HPDE6-E6E7 (cell line): ENCODE measurements around the gene ABHD17B.
A peak's percentile ranks its signal among the peaks of the same experiment; 100 is the strongest.
"Not testable (repeated sequence)": the region's sequence is repeated elsewhere in the genome, so short reads cannot be mapped to it uniquely, and the experiment has no call there.

Experiments
- DNase-seq: peaks from one replicate; pipeline ENCODE4 v3.0.0; 2011; ENCODE audit warnings: missing footprints; ENCODE audit errors: extremely low spot score

The ABHD17B gene

DNA sequence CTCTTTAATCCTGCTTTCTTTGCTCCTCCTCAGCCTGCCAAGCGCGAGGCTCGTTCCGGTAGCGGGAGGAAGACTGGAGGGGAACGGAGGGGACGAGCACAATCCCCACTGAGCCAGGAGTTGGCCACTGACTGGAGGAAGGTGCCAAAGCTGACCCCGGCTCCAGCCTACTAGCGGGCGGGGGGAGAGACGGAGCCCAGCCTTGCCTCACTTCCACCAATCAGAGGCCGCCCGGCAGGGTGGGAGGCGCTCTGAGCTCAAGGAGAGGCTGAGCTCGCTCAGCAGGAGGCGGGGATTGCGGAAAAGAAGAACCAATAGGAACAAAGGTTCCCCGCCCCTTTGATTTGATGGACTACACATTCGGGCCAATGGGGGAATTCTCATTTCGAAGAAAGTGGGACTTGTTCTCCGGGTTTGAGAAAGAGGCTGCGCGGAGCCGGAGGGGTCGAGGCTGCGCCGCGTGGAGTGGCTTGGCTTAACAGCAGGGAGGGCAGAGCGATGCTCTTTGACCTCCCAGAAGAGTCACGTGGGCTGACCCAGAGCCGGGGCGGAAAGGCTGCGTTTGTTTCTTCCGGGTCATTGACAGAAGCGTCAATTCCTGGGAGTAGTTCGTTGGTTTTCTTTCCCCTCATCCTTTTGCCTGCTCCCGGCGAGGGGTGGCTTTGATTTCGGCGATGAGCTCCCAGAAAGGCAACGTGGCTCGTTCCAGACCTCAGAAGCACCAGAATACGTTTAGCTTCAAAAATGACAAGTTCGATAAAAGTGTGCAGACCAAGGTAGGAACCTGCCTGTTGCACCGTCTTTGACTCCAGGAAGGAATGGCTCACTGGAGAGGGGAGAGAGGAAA is at the start of gene ABHD17B, which contains the start of gene C9orf85:
Gene ABHD17B (minus strand): TSS at position 133 of the 847 bp plus-strand sequence. CDS start 36,113 bp downstream, outside the sequence.
Gene C9orf85 (plus strand): TSS at position 579 of the 847 bp plus-strand sequence. CDS start 96 bp downstream, at position 675.
- peak; percentile 95 for DNase-seq

DNA sequence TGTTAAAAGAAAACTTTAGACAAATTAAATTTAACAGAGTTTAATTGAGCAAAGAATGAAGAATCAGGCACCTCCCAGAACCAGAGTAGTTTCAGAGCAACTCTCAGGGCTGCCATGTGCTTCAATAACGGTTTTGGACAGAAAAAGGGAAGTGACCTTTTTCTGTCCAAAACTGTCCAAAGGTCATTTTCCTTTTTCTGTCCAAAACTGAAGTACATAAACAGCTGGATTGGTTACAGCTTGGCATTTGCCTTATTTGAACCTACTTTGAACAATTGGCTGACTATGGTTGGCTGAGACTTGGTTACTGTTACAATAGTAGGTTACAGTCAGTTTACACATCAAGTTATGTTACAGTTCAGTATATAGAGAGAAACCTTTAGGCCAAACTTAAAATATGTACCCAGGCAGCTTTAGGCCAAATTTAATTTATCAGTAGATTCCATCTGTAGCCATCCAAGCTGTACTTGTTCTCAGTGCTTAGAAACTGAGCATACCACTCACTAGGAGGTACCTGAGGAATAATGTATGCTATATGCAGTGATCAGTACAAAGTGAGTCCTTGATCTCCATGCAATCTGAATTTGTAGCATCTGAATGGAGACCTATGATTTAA is 44.4 kb upstream of the ABHD17B start:
- DNase-seq, result no peak

DNA sequence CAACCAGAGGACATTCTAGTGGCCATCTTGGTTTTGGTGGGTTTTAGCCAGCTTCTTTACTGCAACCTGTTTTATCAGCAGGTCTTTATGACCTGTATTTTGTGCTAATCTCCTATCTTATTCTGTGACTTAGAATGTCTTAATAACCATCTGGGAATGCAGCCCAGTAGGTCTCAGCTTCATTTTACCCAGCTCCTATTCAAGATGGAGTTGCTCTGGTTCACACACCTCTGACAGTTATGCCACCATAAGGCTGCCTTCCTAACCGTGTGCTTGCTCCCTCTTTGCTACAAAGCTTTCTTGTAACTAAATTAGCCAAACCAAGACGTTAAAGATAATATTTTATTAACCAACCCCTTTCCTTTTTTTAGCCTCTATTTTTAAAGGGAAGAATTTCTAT is 43.7 kb upstream of the ABHD17B start:
- not testable (repeated sequence) for DNase-seq

DNA sequence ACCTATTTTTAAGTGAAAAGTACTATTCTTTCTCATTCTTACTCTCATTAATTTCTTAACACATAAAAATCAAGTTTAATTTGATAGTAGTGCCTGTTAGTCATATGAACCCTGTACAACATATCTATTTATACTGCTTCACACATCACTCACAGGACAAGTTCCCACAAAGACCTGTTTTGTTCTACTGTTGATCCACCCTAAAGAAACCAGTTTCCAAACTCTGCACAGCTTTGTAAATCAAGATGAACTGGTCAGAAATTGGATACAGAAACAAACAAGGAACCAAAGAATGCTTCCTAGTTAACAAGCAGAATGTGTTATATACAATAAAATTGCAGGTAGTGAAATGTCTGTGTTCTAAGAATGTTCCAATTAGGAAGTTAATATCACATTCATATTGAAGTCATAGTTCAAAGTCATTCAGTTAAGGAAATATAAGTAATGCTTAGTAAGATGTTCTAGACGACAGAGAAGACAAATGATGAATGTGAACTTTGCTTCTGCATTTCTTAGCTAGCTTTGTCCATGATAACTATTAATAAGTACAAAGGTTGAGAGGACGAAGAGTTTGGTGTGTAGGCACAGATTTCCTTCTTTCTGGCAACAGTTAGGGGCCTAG is 33.9 kb upstream of the ABHD17B start:
- DNase-seq, result peak; percentile 68

DNA sequence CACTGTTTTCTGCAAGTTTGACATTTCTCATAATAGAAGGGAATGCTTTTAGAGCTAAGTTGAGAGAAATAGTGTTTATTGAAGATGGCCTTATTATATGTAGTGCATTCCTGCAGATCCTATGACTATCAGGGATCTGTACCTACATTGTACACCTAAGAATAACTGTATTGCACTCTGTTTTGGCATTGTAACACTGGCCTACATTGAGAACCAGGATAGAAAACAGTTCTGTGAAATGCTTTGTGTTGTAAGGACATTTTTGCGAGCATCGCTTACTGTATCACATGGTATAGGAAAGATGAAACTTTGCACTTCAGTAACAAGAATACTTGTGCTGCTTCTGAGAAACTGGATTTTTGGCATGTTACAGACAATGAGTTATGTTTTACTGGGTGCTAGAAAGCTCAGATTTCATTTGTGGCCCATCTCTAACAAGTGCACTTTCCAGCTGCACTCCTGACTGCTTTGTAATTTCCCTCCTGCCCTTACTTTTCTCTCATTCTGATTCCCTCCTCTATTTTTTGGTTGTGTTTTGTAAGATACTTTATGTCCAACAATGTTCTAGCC is 31.1 kb upstream of the ABHD17B start:
- DNase-seq, result no peak

DNA sequence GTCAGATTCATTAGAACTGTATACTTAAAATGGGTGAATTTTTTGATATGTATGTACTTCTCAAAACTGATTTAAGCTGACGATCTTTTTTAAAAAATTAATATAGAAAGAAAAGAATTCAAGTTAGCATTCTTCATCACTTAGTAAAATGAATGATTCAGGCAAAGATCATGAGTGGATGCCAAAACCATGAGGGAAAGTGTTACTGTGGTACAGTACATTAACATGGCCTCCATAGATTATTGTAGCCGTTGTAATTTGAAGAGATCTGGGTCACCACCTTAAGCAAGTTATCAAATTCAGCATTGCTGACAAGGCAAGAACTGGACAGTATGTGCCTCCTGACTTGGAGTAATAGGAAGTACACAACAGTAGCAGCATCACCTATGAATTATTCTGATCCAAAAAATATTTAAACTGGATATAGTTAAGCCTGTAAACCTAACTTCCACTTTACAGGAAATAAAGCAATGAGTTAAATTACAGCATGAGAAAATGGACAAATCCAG is 30.1 kb upstream of the ABHD17B start:
- DNase-seq, result no peak

DNA sequence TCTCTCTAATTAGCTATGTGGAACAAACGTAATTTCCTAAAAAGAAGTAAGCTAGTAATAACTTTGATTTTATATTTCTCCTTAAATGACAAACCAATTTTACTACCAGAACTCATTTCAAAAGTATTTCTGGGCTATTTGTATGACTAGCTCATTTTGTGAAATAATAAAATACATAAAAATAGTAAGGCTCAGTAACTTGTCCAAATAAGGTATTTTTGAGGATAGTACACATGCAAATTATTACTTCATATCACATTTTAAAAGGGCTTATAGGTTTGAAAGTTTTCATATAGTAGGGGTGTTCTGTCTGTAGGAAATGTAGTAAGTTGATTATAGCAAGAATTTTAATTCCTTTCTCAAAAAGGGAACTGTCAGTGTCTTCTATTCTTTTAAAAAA is 26.9 kb upstream of the ABHD17B start:
- DNase-seq, result no peak

DNA sequence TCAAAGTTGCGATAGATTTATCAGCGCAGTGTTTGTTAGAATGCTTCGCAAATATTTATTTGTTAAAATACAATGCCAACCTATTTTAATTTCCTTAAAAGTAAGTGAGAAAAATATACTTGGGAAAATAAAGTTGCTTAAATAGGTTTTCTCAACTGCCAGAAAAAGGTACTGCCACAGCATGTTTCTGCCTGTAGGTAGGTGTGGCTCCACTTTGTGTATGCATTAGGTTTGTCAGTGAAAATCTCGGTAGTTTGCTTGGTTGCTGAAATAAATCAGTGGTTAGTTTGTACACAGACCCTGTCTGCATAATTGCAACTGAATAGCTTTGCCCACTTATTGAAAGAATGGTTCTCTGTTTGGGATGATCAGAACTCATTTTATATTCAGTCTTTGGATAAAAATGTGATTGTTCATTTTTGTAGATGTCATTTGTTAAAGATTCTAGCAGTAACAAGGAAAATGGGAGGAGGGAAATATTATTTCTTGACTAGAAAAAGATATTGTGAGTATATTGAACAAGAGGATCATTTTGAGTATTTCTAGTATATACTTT is 26.2 kb upstream of the ABHD17B start:
- DNase-seq, result no peak

DNA sequence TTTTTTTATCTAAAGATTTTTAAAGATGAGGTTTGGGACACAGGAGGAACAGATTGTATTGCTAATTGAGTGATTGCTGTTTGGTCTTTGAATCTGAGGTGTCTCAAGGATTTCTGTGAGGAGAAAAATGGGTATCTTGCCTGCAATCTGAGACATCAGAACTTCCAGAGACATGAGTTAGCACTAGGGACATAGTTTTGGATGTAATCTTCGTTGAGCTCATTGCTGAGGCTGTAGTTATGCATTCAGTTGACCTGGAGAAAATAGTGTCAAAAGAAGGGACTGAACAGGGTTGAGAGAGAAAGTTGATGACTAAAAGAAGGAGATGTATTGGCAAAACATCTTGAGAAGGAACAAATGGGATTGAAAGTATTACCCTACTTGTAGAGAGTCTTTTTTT is 25.1 kb upstream of the ABHD17B start:
- DNase-seq, result no peak

DNA sequence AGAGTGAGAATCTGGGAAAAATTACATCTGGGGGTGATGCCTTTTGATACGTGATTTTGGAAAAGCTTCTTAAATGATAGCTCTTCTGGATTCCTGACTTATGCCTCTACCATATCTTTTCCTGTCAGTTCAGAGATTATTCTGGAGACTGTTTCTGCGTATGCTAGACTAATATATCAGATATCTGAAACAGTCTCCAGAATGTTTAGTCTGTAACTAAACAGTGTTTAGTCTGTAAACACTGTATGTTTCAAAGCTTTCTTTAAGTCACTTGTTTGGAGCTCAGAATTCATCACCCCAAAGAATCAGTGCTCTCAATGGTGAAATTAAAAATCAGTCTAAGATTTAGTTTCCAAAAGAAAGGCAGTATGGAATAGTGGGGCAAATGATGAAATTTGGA is 20.2 kb upstream of the ABHD17B start:
- no peak for DNase-seq

DNA sequence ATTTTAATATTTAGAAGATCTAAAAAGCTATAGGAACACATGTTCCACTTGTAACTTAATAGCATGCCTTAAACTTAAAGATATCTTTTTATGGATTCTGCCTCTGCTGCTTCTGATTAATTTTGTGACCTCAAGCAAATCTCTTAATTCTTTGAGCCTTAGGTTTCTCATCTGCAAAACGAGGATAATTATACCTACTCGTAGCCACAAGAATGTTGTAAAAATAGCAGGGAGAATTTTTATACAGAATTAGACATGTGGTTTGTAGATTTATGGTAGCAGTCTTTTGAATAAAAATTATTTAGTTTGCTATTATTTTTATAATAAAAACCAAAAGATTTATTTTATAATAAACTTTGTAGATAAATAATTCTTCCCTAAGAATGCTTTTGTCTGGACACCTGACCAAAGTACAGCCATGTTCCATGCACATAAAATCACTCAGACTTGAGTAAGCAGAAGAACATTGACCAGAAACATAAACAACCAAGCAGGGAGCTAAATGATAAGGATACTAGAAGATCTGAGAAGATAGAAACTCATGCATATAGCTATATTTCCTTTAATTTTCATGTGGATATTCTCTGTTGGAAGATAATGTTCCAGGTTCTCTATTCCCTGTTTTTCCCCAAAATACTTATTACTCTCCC is 18.9 kb upstream of the ABHD17B start:
- no peak for DNase-seq

DNA sequence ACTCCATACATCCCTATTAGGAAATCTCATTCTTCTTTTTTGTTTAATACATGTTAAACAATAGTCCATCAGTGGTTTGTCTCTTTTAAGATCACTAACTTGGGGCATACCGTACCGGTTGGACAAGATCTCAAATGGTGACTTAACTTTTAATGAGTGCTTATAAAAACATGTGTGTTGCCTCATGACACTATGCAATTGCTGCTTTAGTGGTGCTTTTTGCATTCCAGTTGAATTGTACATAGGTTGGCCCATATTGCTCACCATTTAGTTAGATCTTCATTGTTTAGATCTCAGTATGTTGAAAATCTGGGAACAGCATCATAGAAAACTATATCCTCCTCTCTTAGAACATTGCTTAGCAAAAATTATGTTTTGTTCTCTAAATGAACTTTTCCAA is 18.2 kb upstream of the ABHD17B start:
- peak; percentile 32 for DNase-seq

DNA sequence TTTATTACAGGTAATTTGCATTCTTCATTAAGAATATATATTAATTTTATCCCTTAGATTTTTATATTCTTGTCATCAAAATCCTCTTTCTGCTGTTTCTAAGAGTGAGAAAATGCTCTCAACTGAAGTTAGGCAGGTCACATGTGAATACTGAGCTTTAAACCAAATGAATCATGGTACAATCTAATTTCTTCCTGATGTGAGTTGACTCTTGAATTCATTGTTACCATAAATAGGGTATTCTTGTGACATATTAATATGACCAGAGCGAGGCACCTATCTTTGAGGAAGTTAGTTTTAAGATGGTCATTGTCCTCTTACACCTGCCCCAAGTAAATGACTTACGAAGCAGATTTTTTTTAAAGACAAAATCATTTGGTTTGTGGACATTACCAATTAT is 17.8 kb upstream of the ABHD17B start:
- DNase-seq, result no peak

DNA sequence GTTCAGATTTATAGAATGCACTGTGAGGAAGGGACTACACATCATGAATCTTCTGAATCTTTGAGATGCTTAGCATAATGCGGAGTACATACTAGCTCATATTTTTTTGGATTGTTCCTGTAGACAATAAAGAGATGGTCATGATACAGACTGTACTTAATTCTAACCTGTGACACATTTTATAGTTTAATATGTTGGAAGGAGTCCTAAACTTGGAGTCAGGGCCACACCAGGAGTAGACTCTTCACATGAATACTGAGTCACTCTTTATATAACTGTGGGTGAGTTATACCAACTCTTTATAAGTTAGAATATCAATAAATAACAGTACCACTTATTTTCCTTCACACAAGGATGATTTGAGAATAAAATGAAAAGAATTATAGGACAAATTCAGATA is 17.4 kb upstream of the ABHD17B start:
- no peak for DNase-seq

DNA sequence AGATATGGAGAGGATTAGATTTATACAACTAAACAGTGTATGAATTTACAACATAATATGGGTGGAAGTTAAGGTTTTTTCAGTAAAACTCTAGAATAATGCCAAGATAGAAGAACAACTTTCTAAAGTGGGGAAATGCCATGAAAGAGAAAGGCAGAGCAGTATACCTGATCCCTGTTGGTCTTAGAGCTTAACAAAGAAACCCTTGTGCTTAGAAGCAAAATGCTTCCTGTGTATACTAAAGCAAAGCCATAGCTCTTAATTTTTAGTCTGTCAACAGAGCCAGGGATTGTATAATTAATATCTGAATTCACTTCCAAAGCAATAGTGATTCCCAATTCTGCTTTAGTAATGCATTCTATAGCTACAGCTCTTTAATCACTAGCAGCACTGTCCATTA is 14.8 kb upstream of the ABHD17B start:
- DNase-seq, result no peak

DNA sequence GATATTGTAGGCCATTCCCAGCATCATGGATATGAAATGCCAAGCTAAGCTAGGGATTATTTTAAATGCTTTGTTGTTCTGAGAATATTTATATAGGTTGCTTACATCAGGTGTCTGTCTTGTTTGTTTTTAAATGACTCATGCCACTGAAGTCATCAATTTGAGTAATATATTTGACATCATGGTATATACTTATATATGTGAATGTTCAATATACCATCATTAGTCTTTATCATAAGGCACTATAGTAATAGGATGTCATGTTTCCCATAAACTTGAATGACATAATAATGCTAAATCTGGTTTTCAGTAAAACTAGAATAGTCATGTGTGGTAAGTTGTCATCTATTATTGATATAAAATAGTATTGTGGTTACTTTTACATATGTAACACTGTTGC is 13.6 kb upstream of the ABHD17B start:
- DNase-seq, result no peak

DNA sequence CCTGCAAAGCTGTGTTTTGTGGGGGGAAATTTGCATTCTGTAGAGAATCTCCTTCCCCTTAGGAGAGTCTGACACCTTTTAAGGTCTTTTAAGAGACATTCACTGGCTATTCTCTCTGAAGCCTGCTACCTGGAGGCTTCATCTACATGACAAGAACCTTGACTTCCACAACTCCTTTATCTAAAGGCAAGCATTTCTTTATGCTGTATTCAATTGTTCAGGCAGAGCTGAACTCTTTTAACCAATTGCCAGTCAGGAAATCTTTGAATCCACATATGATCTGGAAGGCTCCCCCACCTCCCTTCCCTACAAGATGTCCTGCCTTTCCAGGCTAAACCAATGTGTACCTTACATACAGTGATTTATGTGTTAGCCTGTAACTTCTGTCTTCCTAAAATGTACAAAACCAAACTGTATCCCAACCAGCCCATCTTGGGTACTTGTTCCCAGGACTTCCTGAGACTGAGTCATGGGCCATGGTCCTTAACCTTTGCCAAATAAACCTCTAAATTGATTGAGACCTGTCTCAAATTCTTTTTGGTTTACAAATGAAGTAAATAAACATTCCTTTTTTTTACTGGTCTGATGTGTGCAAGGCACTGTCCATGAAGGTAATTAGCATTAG is 10.3 kb upstream of the ABHD17B start:
- no peak for DNase-seq

DNA sequence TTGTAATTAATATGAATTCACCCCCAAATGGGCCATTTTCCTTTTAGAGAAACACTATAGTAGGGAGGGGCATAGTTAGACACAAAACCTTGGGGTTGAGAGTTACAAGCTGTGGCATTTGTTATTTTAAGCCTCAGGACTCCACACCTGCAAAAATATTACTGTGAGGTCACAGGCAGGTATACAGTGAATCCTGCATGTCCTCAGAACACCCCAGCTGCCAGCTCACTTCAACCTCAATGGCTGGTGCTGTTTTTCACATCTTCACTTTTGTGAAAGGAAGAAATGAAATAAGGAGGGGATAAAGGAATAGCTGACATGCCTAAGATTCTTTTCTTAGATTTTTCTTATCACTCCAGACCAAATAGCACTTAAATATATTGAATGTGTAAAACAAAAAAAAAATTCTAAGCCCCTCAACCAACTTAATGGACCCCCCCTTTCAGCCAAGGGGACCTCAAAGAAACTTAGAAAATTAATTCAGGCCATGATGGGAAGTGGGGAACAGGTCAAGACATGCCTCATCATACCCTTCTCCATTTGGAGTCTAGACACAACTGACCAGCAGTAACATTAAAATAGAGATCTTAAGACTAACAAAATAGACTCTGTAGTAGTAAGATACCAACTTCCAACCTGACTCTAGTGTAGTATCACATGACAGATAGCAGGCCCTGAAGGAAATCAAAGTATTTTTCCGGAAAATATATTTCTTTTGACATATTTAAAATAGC is 9.6 kb upstream of the ABHD17B start:
- DNase-seq, result no peak

DNA sequence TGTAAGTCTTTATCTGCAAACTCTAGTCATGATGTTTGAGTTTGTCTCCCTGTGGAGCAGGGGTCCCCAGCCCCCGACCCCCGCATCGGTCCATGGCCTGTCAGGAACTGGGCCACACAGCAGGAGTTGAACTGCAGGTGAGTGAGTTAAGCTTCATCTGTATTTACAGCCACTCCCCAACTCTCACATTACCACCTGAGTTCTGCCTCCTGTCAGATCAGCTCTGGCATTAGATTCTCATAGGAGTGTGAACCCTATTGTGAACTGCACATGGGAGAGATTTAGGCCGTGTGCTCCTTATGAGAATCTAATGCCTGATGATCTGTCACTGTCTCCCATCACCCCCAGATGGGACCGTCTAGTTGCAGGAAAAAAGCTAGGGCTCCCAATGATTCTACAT is 7.4 kb upstream of the ABHD17B start:
- DNase-seq, result no peak

DNA sequence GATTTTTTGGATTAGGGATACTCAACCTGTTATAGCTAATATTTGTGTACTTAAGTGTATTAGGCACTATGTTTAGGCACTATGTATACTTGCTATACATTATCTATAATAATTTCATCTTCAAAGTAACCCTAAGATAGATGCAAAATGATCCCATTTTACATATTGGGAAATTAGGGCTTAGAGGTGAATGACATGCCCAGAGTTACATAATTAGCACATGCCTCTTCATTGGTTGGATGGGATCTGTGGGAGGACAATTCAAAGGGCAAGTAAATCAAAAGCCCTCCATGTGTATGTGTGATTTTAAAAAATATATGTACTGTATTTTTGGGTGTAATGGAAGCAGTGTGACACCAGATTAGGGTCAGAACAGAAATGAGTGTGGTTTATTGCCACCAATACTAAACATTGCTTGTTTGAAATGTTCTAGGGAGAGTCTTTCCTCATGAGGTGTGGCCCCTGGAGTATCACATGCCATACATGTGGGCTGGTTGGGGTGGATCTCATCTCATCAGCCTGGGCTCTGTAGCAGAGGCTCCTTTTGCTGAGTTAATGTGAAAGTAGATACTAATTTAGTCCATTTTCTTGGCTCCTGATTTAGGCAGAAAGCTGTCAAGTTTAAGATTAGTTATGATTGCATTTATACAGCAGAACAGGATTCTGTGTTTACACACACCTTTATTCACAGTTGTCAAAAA is 6.0 kb upstream of the ABHD17B start:
- DNase-seq, result no peak
